Measurements from ENCODE around the gene TRPM5. TPM values are rescaled to one million over a fixed set of nuclear protein-coding genes. Genes with fewer than 3 reads are reported as not detected.

Gene TRPM5
- total RNA-seq, 4 donors from 2014 or later = not detected

GRCh38 chr11:2432628-2433071 is 11.7 kb downstream of the TRPM5 start:
- no peak overlapping the region for H3K4me3 ChIP-seq (ENCODE audit: low read depth, poor library complexity, severe bottlenecking)
- intact Hi-C loops (cut with DNase I; ENCODE audit: low total_unique reads) = no loop called here
- TF ChIP-seq CTCF (IDR thresholded peaks at IDR 0.05) (no peak), POLR2A (IDR thresholded peaks at IDR 0.05) (no peak)
- DNase-seq (ENCODE audit: low spot score in 2 of 2) = no peak
- 89 to 92% methylated on average over 7 to 13 of the region's 13 CpGs for WGBS, 2 donors

- H3K4me3 ChIP-seq (ENCODE audit: low read depth, poor library complexity, severe bottlenecking) = no peak overlapping the region
- DNase-seq (ENCODE audit: low spot score in 2 of 2) = no peak
- intact Hi-C loops (cut with DNase I; ENCODE audit: low total_unique reads) = no loop called here
- no peak for TF ChIP-seq POLR2A (IDR thresholded peaks at IDR 0.05)
- 52 to 63% methylated on average over 13 to 15 of the region's 15 CpGs for WGBS, 2 donors
Observed at GRCh38 chr11:2432171-2432621, 12.1 kb downstream of the TRPM5 start.

- TF ChIP-seq POLR2A (IDR thresholded peaks at IDR 0.05) (no peak), CTCF (IDR thresholded peaks at IDR 0.05) (no peak)
- WGBS, 2 donors = 79 to 90% methylated on average over 1 of the region's 1 CpG
- intact Hi-C loops (cut with DNase I; ENCODE audit: low total_unique reads) = no loop called here
Observed at GRCh38 chr11:2431395-2431794, 12.9 kb downstream of the TRPM5 start.

GRCh38 chr11:2428322-2428795 is 16.0 kb downstream of the TRPM5 start:
- peak; percentile 66 to 94 for DNase-seq (ENCODE audit: low spot score in 2 of 2)
- no peak for TF ChIP-seq POLR2A (IDR thresholded peaks at IDR 0.05)
- peak in 1 of 3 donors; percentile 70 for TF ChIP-seq CTCF (IDR thresholded peaks at IDR 0.05)

More at GRCh38 chr11:2431395-2431794, 12.9 kb downstream of the TRPM5 start:
- H3K4me3 ChIP-seq (ENCODE audit: low read depth, poor library complexity, severe bottlenecking) = no peak overlapping the region
- DNase-seq (ENCODE audit: low spot score in 2 of 2) = no peak

GRCh38 chr11:2427721-2428321 is 16.5 kb downstream of the TRPM5 start:
- 63 to 82% methylated on average over 9 to 10 of the region's 12 CpGs for WGBS, 2 donors
- no peak for DNase-seq (ENCODE audit: low spot score in 2 of 2)
- TF ChIP-seq CTCF (IDR thresholded peaks at IDR 0.05) (no peak), POLR2A (IDR thresholded peaks at IDR 0.05) (no peak)
- H3K4me3 ChIP-seq (ENCODE audit: low read depth, poor library complexity, severe bottlenecking) = no peak overlapping the region
- intact Hi-C loops (cut with DNase I; ENCODE audit: low total_unique reads) = loop anchor here (2.0 kb wide), 1 partner anchor 103 kb away; no protein-coding TSS in a partner anchor

More at GRCh38 chr11:2428322-2428795, 16.0 kb downstream of the TRPM5 start:
- intact Hi-C loops (cut with DNase I; ENCODE audit: low total_unique reads) = loop anchor here (2.0 kb wide), 1 partner anchor 102 kb away; no protein-coding TSS in a partner anchor
- no peak overlapping the region for H3K4me3 ChIP-seq (ENCODE audit: low read depth, poor library complexity, severe bottlenecking)
- 60 to 66% methylated on average over 8 of the region's 8 CpGs for WGBS, 2 donors

- no peak overlapping the region for H3K4me3 ChIP-seq (ENCODE audit: low read depth, poor library complexity, severe bottlenecking)
- DNase-seq (ENCODE audit: low spot score in 2 of 2) = no peak
- TF ChIP-seq CTCF (IDR thresholded peaks at IDR 0.05) (no peak), POLR2A (IDR thresholded peaks at IDR 0.05) (no peak)
- intact Hi-C loops (cut with DNase I; ENCODE audit: low total_unique reads) = no loop called here
- WGBS, 2 donors = 65 to 67% methylated on average over 14 of the region's 14 CpGs
Observed at GRCh38 chr11:2426826-2427521, 17.3 kb downstream of the TRPM5 start.
